Upper lobe of right lung (tissue), 1 donor: Measurements from ENCODE around the gene RREB1. TPM values are rescaled to one million over a fixed set of nuclear protein-coding genes. Genes with fewer than 3 reads are reported as not detected.

Experiments used
- ATAC-seq: fragments of 200-7000 bp; cut with Tn5 transposase; one replicate; pipeline ENCODE4 v1.9.1; 2020; ENCODE audit warnings: mild to moderate bottlenecking, moderate library complexity
- DNase-seq: peaks from one replicate; pipeline ENCODE4 v3.0.0-alpha.2; 2020
- H3K27ac ChIP-seq: fragments of 200-600 bp; one replicate; pipeline ENCODE4 v1.8.0; 2022
- H3K27me3 ChIP-seq: fragments of 200-600 bp; one replicate; pipeline ENCODE4 v1.8.0; 2022; ENCODE audit warnings: mild to moderate bottlenecking
- H3K36me3 ChIP-seq: fragments of 200-600 bp; one replicate; pipeline ENCODE4 v1.8.0; 2022
- H3K4me1 ChIP-seq: fragments of 200-600 bp; one replicate; pipeline ENCODE4 v1.8.0; 2022
- H3K4me3 ChIP-seq: fragments of 200-600 bp; one replicate; pipeline ENCODE4 v1.8.0; 2022; ENCODE audit warnings: mild to moderate bottlenecking
- H3K9me3 ChIP-seq: fragments of 200-600 bp; one replicate; pipeline ENCODE4 v1.8.0; 2022
- CTCF ChIP-seq: fragments of 200-600 bp; IDR thresholded peaks from one replicate; pipeline ENCODE4 v1.8.0; 2022; ENCODE audit warnings: antibody characterized with exemption
- intact Hi-C: fragments of 100-400 bp; cut with DNase I; formaldehyde crosslinking; loops from one replicate; pipeline ENCODE4 v1.11.0; 2022
- total RNA-seq: library from RNA; stranded (reverse); fragmentation: NEBNext Ultra II Directional; extraction: Animal tissue kit (Norgen Biotek cat#: 25700); gene quantifications from one replicate; pipeline ENCODE4 v1.2.1, GENCODE V29; 2021
- donor health status: DM: no; HTN: yes; CAD: no; lungs with severe emphysema.

Gene RREB1
- total RNA-seq, 1 donor from 2014 or later: 60.2 TPM

GRCh38 chr6:7100753-7101081, 7.0 kb upstream of the RREB1 start:
- Histone ChIP-seq H3K27me3 (no peaks in the 10 kb centered on the region), H3K4me3 (no peak overlapping the region), H3K36me3 (no peaks in the 10 kb centered on the region), H3K4me1 (no peaks in the 10 kb centered on the region), H3K9me3 (no peaks in the 10 kb centered on the region), H3K27ac (no peak overlapping the region)
- ATAC-seq (no peak), DNase-seq (no peak)
- TF ChIP-seq CTCF: no peak
- intact Hi-C loops: loop anchor here (10.0 kb wide), 1 partner anchor 134 kb away; no protein-coding TSS in a partner anchor

- no peak for DNase-seq
- ATAC-seq: no peak
- intact Hi-C loops: loop anchor here (10.0 kb wide), 1 partner anchor 134 kb away; no protein-coding TSS in a partner anchor
These were observed 6.5 kb upstream of the RREB1 start for GRCh38 chr6:7101290-7101689.

GRCh38 chr6:7104752-7105151, 3.0 kb upstream of the RREB1 start:
- no peak for DNase-seq
- H3K9me3 ChIP-seq: no peaks in the 10 kb centered on the region
- no peak overlapping the region for H3K4me3 ChIP-seq
- H3K27me3 ChIP-seq: no peaks in the 10 kb centered on the region
- no peaks in the 10 kb centered on the region for H3K36me3 ChIP-seq
- ATAC-seq: no peak
- no peak overlapping the region for H3K27ac ChIP-seq
- TF ChIP-seq CTCF: no peak
- H3K4me1 ChIP-seq: peaks cover 1% of the 10 kb centered on the region
- intact Hi-C loops: loop anchor here (10.0 kb wide), 1 partner anchor 130 kb away; no protein-coding TSS in a partner anchor

More at GRCh38 chr6:7101290-7101689, 6.5 kb upstream of the RREB1 start:
- no peak overlapping the region for H3K4me3 ChIP-seq
- H3K36me3 ChIP-seq: no peaks in the 10 kb centered on the region
- no peak for TF ChIP-seq CTCF
- H3K27me3 ChIP-seq: no peaks in the 10 kb centered on the region
- H3K9me3 ChIP-seq: no peaks in the 10 kb centered on the region
- no peak overlapping the region for H3K27ac ChIP-seq
- H3K4me1 ChIP-seq: no peaks in the 10 kb centered on the region

- intact Hi-C loops: loop anchor here (10.0 kb wide), 1 partner anchor 129 kb away; no protein-coding TSS in a partner anchor
These were observed 1.5 kb upstream of the RREB1 start for GRCh38 chr6:7106215-7106751.

GRCh38 chr6:7106752-7107577, 796 bp upstream of the RREB1 start:
- no peaks in the 10 kb centered on the region for H3K36me3 ChIP-seq
- H3K27ac ChIP-seq: peak overlapping the region; percentile 91
- intact Hi-C loops: loop anchor here (10.0 kb wide), 1 partner anchor 128 kb away; no protein-coding TSS in a partner anchor
- no peaks in the 10 kb centered on the region for H3K9me3 ChIP-seq
- no peaks in the 10 kb centered on the region for H3K27me3 ChIP-seq
- H3K4me3 ChIP-seq: peak overlapping the region; percentile 97
- ATAC-seq (peak; percentile 31), DNase-seq (peak; percentile 74)
- H3K4me1 ChIP-seq: peaks cover 21% of the 10 kb centered on the region
- TF ChIP-seq CTCF: peak; percentile 22

More at GRCh38 chr6:7106215-7106751, 1.5 kb upstream of the RREB1 start:
- H3K4me1 ChIP-seq: peaks cover 17% of the 10 kb centered on the region
- H3K9me3 ChIP-seq: no peaks in the 10 kb centered on the region
- H3K36me3 ChIP-seq: no peaks in the 10 kb centered on the region
- H3K27me3 ChIP-seq: no peaks in the 10 kb centered on the region
- ATAC-seq (no peak), DNase-seq (no peak)
- peak overlapping the region; percentile 97 for H3K4me3 ChIP-seq
- no peak for TF ChIP-seq CTCF
- peak overlapping the region; percentile 91 for H3K27ac ChIP-seq
